ENCODE data around the gene PSTPIP1. TPM values are rescaled to one million over a fixed set of nuclear protein-coding genes. Genes with fewer than 3 reads are reported as not detected.

PSTPIP1 gene
- total and polyA plus RNA-seq, 8 donors: 1.8 to 52.9 (median 3.4) TPM

DNA sequence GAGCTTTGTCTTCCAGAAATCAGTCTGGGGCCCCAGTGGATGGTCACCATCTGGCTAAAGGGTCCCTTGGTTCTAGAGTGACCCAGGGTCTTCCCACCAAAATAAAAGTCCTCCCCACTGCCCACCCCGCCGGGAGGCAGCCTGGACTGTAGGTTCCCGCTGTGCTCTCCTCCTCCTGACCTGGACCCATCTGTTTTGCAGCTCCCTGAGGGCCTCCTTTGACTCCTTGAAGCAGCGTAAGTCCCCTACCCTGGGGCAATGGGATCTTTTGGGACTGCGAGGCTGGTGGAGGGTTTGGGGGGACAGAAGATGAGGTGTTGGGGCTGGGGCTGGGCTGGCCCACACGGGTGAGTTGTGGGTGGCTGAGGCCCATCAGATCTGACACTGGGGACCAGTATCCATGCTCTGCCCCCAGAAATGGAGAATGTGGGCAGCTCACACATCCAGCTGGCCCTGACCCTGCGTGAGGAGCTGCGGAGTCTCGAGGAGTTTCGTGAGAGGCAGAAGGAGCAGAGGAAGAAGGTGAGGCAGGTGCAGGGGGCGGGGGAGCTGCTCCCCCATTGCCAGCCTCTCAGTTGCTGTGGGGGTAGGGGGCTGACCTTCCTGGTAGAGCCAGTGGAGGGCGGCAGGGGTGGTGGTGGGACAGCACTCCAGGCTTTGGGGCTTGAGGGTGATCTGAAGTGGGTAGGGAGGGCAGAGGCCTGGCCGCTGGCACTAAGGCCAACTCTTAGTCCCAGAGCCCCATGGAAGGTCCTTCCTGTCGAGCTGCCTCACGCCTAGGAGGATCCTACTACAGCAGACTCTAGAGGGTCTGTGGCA is 30.4 kb downstream of the PSTPIP1 start:
- ATAC-seq (no peak), DNase-seq (peak in 2 of 4 donors; percentile 22 to 45)
- no peaks in the 10 kb centered on the region for H3K9me3 ChIP-seq
- H3K36me3 ChIP-seq: peaks cover 0 to 58% of the 10 kb centered on the region in 2 donors
- no peak overlapping the region for H3K4me3 ChIP-seq
- H3K27me3 ChIP-seq: no peaks in the 10 kb centered on the region
- H3K4me1 ChIP-seq: peaks cover 0 to 30% of the 10 kb centered on the region in 2 donors
- no peak overlapping the region for H3K27ac ChIP-seq
- intact Hi-C loops (cut with DNase I): no loop called here
- TF ChIP-seq CTCF (IDR thresholded peaks at IDR 0.05): no peak

DNA sequence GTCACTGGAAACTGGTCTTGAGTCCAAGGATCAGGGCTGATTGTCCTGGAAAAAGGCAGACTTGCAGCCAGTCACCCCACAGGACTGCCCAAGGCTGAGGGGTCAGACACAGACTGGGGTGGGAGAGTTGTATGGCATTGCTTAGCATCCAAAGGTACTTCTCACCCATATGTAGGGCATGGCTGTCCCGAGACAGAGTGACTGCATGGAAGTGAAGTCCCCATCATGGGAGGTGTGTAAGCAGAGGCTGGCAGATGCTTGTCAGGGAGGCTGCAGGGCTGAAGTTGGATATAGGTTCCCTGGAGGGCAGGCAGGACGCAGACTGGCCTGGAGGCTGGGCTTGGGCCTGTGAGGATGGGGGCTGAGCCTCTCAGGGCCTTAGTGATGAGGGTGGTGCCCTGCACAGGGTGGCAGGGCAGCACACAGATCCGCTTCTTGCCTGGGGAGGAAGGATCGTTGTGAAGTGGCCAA is 31.1 kb downstream of the PSTPIP1 start:
- no peak for TF ChIP-seq CTCF (IDR thresholded peaks at IDR 0.05)
- ATAC-seq: no peak
- peak in 2 of 4 donors; percentile 16 to 40 for DNase-seq
- no peaks in the 10 kb centered on the region for H3K27me3 ChIP-seq
- intact Hi-C loops (cut with DNase I): no loop called here
- H3K4me1 ChIP-seq: peaks cover 0 to 24% of the 10 kb centered on the region in 2 donors
- peaks cover 0 to 65% of the 10 kb centered on the region in 2 donors for H3K36me3 ChIP-seq
- H3K9me3 ChIP-seq: no peaks in the 10 kb centered on the region
- H3K27ac ChIP-seq: no peak overlapping the region
- H3K4me3 ChIP-seq: no peak overlapping the region

DNA sequence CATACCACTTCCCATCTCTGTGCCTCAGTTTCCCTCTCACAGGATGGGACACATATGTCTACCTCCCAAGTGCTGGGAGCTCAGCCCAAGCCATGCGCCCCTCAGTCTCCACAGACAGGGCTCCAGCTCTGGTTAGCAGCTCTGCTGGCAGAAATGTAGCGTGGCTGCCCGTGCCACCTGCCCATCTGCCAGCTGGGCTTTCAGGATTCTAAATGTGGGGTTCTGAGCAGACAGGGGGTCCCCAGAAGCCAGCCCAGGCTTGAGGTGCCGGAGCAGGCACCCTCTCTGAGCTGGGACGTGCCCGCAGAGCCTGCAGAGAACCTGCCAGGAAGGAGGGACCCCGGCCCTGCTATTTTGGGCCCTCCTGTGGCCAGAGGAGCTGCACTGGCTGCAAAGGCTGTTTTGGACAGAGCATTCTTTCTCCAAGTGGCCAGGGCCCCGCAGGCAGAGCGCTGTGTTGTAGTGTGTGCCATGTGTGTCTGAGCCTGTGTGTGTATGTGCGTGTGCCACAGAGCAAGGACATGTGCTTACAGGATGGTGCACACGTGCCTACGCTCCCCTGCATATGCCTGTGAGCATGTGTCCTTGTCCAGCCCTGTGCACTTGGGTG is 31.7 kb downstream of the PSTPIP1 start:
- intact Hi-C loops (cut with DNase I): no loop called here
- DNase-seq: peak in 2 of 4 donors; percentile 30 to 56

DNA sequence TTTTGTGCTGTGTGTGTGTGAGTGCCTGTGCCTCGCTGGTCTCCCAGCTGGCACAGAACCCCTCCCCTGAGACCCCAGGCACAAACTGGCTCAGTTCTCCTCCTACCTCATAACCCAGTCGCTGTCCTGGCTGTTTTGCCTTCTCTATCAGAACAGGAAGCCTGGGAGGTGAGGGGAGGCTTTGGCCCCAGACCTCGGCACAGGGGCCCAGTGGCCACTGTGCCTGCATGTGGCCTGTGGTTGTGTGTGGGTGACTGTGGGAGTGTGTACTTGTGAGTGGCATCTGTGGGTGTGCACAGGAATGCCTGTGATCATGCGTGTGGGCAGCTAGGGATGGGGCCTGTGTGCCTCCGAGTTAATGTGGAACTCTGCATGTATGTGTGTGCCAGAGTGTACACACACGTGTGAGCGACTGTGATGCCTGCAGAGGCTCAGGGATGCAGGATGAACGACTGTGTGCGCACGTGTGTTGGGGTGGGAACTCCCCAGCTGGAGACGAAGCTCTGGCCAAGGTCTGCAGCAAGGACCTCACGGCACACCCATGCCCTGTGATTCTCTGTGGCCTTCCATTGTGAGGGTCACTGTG is 32.3 kb downstream of the PSTPIP1 start:
- no peak for TF ChIP-seq CTCF (IDR thresholded peaks at IDR 0.05)
- H3K4me3 ChIP-seq: no peak overlapping the region
- DNase-seq (peak in 2 of 4 donors; percentile 19 to 42), ATAC-seq (no peak)
- H3K27ac ChIP-seq: no peak overlapping the region
- H3K4me1 ChIP-seq: peaks cover 0 to 12% of the 10 kb centered on the region in 2 donors
- peaks cover 0 to 7% of the 10 kb centered on the region in 2 donors for H3K27me3 ChIP-seq
- no peaks in the 10 kb centered on the region for H3K9me3 ChIP-seq
- intact Hi-C loops (cut with DNase I): no loop called here
- H3K36me3 ChIP-seq: peaks cover 0 to 77% of the 10 kb centered on the region in 2 donors

More for the DNA sequence above, 31.7 kb downstream of the PSTPIP1 start:
- ATAC-seq: no peak
- H3K27ac ChIP-seq: no peak overlapping the region
- H3K36me3 ChIP-seq: peaks cover 0 to 71% of the 10 kb centered on the region in 2 donors
- H3K4me1 ChIP-seq: peaks cover 0 to 18% of the 10 kb centered on the region in 2 donors
- TF ChIP-seq CTCF (IDR thresholded peaks at IDR 0.05): no peak
- no peak overlapping the region for H3K4me3 ChIP-seq
- H3K9me3 ChIP-seq: no peaks in the 10 kb centered on the region
- H3K27me3 ChIP-seq: peaks cover 0 to 1% of the 10 kb centered on the region in 2 donors

All from left lung (tissue), 10 donors.